Measurements from ENCODE around the gene CARD14.
"Not testable (repeated sequence)": the region's sequence is repeated elsewhere in the genome, so short reads cannot be mapped to it uniquely, and the experiment has no call there.

Gene CARD14

GRCh38 chr17:80227666-80228065 lies 57.8 kb downstream of the CARD14 start:
- no peak for DNase-seq

DNA sequence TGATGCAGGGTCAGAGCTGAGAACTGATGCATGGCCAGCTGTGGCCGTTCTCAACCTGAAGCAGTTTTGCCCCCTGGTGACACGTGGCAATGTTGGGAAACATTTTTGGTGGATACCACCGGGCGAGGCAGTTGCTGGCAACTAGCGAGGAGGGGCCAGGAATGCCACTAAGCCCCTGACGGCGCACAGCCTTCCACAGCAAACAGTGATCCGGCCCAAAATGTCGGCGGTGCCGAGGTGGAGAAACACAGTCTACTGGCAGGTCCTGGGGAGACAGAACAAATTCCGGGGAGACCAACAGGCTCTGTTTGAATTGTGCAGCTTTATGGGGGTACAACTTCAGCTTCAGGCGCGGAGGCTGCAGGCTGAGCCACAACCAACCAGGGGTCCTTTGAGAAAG lies 58.6 kb downstream of the CARD14 start:
- no peak for DNase-seq

DNA sequence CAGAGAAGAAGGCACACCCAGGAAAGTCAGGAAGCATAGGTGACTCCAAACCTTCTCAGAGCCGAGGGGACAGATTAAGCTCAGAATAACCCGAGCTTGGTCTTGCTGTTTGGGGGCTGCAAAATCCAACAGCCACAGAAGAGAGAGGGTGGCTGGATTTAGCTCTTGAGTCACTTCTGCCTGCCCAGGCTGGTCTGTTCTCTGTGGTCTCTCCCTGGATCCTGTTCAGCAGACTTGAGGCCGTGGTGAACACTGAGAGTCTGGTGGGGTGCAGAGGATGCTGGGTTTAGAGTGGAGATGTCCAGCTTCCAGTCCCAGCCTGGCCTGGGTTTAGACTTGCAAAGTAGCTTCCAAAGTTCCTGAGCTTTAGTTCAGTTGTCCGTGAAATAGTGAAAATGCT lies 59.2 kb downstream of the CARD14 start:
- DNase-seq: no peak

DNA sequence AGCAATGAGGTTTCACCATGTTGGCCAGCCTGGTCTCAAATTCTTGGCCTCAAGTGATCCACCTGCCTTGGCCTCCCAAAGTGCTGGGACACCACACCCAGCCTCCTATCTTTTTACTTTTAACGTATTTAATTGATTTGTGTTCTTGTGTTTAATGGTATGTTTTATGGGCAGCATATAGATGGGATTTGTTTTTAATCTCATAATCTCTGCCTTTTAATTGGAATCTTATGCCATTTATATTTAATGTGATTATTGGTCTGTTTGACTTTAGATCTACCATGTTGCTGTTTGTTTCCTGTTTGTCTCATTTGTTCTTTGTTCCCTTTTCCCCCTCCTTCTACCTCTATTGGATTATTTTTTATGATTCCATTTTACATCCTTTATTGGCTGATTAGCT lies 62.6 kb downstream of the CARD14 start:
- no peak for DNase-seq

- no peak for DNase-seq
These were observed 63.4 kb downstream of the CARD14 start for GRCh38 chr17:80233202-80233601.

GRCh38 chr17:80236911-80237310 lies 67.1 kb downstream of the CARD14 start:
- DNase-seq: no peak

DNA sequence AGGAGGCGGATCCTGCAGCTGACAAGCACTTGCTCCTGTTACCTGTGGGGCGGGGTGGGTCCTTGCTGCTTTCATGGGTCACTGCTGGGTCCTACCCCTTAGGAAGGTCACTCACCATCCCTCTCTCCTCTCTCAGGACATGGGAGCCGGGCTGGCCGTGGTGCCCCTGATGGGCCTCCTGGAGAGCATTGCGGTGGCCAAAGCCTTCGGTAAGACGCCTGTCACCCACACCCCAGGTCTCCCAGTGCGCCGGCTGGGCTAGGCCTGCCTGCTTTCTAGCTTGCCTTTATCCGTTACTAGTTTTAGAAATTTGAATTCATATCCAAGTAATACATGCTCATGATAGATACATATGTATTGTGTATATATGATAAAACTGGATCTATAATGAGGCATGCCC lies 67.6 kb downstream of the CARD14 start:
- no peak for DNase-seq

- DNase-seq: no peak
These were observed 72.7 kb downstream of the CARD14 start for GRCh38 chr17:80242505-80242904.

DNA sequence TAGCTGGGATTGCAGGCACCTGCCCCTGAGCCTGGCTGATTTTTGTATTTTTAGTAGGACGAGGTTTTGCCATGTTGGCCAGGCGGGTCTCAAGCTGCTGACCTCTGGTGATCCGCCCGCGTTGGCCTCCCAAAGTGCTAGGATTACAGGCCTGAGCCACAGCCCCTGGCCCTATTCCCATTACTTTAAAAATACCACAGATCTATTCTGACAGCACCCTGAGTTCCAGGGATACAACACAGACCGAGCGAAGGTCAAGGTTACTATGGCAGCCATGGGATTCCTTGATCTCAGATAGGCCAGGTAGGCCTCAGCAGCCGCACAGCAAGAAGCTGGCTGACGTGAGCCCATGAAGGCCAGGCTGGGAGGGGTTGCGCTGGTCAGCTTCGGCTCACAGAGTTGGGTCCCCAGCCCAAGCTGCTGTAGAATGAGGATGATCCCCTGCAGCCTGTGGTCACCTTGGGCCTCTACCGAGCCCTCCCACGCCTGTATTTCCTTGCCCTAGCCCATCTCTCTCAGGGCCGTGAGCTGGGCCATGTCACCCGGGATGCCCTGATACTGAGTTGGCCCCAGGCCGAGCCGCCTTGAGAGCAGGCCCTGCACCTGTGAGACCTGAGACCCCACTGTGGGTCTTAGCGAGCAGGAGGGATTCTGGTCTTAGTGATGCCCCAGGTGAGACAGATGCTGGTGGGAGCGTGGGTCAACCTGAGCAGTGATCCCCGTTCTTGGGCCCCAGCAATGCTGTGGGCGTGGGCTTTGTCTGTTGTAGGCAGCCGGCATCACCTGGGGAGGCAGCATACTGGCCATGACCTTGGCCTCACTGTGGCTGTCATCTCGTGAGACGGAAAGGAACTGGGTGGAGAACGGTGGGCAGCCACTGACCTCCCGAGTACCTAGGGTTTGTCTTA lies 74.0 kb downstream of the CARD14 start:
- no peak for DNase-seq

GRCh38 chr17:80244448-80244847 lies 74.6 kb downstream of the CARD14 start:
- DNase-seq: not testable (repeated sequence)

- no peak for DNase-seq
These were observed 75.2 kb downstream of the CARD14 start for GRCh38 chr17:80244871-80245509.

DNA sequence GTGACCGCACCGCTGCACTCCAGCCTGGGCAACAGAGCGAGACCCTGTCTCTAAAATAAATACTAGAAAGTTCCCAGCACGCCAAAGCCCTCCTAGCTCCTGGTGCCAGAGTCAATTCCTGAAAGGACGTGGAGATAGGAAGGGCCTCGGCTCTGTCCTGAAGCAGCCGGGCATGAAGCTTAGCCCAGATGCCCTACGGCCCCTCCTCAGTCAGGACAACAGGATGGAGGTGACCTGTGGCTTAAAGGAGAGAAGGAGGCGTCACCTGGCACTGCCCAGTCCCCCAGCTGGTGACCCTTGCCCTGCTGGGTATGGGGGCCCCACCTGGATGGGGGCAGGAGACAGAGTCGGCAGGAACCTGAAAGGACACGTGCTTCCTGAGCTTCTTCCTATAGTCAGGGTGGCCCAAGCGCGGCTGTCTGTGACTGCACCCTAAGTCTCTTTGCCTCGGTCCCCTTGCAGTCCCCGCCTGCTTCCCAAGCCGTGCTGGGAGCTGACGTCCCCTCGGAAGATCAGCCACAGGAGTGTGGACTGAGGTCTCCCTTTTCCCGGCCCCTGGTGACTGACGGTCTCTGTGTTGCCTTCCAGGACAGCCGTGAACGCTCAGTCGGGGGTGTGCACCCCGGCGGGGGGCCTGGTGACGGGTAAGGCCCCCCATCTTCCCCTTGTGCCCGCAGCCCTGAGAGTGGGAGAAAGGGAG lies 75.9 kb downstream of the CARD14 start:
- DNase-seq: no peak

DNA sequence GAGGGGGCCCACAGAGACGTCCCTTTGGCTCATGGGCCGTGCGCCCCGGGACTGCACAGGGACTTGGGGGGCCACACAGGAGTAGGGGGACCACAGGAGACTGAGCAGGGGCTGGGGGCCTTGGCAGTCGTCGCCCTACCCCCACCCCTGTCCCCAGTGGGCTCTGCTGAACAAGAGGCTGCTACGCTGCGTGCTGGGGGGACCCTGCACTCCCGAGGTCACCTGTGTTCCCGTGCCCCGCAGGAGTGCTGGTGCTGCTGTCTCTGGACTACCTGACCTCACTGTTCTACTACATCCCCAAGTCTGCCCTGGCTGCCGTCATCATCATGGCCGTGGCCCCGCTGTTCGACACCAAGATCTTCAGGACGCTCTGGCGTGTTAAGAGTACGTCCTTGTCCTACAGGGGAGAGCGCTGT lies 76.4 kb downstream of the CARD14 start:
- DNase-seq: no peak

DNA sequence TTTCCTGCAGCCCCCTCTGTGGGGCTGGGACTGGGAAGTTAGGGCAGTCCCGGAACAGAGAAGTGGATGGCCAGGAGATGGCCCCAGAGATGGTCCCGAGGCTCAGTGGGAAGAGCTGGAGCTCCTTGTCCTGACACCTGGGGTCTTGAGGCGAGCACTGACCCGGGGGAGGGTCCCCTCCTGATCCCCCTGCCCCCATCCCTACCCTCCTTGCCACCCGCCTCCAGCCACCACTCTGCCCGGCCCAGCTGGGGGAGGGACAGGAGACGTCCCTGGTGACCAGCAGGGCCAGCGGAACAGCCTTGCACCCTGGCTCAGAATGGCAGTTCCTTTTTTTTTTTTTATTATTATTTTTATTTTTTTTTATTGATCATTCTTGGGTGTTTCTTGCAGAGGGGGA lies 76.9 kb downstream of the CARD14 start:
- DNase-seq: no peak

DNA sequence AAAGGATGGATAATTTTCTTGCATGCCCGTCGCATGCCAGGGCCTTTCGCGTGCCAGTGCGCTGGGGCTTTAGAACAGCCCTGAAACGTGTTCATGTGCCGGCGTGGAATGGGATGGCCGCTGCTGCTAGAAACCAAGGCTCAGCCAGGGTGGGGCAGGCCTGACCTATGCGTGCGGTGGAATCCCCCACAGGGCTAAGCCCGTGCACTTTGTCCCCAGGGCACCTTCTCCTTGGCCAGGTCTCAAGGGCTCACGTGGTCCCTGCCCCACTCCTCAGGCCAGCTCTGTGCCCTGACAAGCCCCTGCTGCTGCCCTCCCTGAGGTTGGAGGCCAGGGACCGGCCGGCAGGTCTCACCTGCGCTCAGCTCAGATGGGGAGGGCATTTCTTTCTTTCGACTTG lies 77.7 kb downstream of the CARD14 start:
- DNase-seq: no peak

DNA sequence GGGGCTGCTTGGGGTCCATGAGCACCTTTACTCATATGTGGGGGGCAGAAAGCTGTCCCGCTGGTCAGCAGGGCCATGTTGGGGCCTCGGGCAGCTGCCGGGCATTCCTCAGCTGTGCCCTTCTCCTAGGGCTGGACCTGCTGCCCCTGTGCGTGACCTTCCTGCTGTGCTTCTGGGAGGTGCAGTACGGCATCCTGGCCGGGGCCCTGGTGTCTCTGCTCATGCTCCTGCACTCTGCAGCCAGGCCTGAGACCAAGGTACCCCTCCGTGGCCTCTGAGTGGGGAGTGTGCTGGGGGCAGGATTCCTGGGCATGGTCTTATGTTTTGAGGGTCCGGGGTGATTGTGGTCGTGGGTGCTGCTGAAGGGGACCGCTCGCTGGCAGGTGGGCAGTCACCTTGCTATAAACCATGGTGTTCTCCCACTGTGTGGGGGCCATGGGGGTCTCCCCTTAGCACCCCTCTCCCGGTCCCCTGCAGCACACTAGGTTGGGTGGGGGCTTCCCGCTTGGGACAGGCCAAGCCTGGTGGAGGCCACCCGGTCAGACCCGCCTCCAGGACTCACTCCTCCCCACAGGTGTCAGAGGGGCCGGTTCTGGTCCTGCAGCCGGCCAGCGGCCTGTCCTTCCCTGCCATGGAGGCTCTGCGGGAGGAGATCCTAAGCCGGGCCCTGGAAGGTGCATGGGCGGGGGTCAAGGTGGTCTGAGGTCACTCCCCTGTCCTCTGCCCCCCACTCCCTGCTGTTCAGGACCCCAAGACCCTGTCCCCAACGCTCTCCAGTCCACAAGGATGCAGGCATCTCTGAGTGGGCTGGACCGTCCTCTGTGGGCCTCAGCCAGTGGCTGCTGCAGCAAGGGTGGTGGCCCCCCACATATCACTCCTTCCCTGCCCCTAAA lies 78.4 kb downstream of the CARD14 start:
- DNase-seq: no peak

GRCh38 chr17:80248894-80249710 lies 79.3 kb downstream of the CARD14 start:
- no peak for DNase-seq

- DNase-seq: no peak
These were observed 82.1 kb downstream of the CARD14 start for GRCh38 chr17:80251966-80252365.

DNA sequence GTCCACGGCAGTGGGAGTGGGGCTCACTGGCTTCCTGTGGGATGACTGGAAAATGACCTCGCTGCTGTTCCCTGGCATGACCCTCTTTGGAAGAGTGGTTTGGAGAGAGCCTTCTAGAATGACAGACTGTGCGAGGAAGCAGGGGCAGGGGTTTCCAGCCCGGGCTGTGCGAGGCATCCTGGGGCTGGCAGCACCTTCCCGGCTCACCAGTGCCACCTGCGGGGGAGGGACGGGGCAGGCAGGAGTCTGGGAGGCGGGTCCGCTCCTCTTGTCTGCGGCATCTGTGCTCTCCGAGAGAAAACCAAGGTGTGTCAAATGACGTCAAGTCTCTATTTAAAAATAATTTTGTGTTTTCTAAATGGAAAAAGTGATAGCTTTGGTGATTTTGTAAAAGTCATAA lies 83.0 kb downstream of the CARD14 start:
- peak; percentile 86 for DNase-seq

- DNase-seq: no peak
These were observed 84.0 kb downstream of the CARD14 start for GRCh38 chr17:80253631-80254395.
